NCI-H1092 (cell line): Measurements from ENCODE around the gene NTPCR.
"Not testable (repeated sequence)": the region's sequence is repeated elsewhere in the genome, so short reads cannot be mapped to it uniquely, and the experiment has no call there.

Source experiments
- DNase-seq: peaks from one replicate; lab custom pipeline; 2025; lab: John Stamatoyannopoulos, UW

Gene NTPCR

DNA sequence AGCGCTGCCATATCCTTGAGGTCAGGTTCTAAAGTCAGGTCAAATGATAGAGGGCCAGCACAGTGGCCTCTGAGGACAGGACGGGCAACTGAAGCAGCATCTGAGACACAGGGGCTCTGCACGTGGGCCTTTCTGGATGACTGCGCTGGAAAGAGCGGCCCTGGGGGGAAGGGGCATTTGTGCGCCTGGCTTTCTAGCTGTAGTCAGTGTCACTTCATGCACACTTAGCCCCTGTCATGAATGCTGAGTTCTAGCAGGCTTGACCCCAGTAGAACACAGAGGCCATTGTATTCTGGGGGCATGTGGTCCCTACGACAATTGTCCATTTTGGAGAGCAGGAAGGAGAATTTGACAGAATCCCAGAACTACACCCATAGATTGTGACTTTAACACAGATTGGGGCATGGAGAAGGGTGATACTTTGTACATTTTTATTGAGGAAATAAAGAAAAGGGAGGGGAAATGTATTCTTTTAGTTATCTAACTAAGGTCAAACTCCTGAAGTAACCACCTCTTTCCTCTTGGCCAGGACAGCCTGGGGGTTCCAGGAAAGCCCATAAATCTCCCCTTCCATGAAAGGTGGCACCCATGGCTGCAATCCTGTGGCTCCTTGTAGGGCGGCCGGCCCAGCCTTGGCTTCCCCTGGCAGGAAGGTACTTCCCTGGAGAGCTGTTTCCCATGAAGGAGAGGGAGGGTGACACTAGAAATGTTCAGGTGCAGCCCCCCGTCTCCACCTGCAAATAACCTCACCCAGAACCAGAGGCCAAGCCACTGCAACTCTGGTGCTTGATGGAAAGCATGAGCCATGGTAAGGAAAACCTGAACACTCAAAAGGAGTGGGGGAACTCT, 34.4 kb downstream of the NTPCR start:
- no peak for DNase-seq

DNA sequence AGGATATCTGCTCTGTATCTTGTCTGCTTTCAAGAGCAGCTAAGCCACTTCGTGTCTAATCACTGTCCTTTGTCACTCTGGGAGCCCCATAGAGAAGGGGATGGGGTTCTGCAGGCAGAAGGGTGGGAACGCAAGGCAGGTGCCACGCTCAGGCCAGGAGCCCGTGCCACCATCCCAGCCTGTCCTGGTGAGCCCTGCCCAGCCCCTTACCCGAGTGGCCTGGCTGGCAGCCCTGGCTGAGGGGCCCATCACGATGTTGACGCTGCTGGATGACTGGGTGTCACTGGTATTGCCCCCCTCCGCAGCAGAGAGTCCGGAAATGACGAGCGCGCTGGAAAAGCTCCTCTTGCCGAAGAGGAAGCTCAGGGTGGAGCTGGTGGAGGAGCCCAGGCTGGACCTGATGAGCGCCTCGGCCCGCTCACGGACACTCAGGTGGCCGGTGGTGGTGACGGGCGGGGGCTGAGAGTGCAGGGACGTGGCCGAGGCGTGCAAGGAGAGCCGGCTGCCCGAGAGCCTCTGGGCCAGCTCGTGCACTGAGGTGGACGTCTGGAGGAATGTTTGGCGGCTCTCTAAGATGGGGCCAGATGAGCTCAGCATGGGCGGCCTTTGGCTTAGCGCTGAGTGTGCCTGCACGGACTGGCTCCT, 35.6 kb downstream of the NTPCR start:
- no peak for DNase-seq

DNA sequence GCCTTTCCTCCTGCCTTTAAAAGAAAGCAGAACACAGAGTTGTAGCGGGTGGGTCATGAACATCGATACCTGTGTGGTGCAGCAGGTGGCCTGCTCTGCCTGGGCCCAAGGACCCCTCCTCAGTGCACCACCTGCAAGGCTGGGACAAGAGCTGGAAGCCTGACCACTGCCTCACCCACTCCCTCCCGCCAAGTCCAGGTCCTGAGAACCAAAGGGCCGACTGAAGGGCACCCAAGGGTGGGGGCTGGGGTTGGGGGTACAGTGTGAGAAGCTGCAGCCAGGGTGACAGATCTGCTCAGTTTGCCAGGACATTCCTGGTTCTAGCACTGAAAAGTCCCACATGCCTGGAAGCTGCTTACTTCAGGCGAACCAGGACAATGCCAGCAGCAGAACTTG, 36.1 kb downstream of the NTPCR start:
- no peak for DNase-seq

DNA sequence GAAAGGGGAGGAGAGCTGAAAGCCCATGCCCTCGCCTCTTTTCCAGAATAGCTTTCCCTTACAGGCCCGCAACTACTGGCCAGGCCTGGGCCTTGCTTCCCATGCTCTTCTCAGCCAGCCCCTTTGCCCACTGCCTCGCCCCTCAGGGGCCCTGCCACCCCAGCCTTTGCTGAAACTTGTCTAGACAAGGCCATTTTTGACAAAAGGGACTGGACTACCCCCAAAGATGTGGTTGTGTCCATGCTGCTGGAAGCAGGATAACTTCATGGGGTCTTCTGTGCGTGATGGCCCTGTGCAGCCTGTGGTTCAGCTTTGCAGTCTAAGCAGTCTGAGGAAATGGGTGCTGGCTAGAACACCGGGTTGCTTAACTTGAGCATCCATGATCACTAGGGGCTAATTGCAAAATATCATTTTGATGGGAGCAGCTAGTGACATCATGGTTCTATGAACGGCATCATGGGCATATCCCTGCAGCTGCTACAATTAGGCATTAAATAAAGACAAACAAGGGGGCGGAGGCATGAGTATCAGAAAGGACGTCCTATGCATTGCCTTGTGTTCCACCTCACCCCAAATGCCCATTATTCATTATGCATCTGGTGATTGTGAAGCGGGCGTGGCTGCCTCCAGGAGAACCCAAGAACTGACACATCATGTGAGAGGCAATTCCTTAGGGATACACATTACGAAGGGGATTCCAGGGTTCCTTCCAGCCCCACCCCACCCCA, 36.8 kb downstream of the NTPCR start:
- no peak for DNase-seq

DNA sequence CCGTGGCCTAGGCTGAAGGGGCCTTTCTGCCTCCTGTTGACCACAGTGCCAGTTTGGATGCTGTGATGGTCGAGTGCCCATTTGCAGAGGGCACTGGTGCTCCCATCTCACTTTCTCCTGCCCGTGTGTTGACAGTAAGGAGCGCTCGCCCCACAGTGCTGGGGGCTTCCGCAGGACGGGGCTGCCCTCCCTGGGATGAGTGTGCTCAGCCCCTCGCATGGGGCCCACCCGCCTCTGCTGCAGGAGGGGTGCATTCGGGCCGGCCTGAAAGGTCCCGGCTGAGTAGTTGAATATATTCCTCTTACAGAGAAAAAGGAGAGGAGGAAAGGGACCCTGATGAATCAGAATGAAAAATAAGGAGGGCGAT, 37.3 kb downstream of the NTPCR start:
- no peak for DNase-seq

DNA sequence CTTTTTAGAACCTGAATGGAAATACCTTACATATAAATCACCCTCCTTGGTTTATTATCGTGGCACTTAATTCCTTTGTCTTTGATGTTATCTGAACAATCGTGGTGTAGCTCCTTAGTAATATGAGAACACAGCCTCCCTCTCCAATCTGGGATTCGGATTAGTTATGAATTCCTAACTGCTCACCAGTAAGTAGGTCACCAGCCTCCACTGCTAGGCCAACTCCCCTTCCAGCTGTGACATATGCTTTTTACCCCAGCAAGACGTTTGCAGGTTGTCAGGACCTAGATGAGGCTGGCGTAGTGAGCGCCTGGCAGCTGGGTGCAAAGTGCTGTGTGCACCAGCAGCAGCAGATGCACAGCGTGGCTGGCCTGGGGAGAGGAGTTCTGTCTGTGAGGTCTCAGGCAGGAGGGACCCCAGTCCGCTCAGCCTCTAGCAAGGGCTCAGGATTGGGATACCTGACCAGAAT, 38.2 kb downstream of the NTPCR start:
- no peak for DNase-seq

DNA sequence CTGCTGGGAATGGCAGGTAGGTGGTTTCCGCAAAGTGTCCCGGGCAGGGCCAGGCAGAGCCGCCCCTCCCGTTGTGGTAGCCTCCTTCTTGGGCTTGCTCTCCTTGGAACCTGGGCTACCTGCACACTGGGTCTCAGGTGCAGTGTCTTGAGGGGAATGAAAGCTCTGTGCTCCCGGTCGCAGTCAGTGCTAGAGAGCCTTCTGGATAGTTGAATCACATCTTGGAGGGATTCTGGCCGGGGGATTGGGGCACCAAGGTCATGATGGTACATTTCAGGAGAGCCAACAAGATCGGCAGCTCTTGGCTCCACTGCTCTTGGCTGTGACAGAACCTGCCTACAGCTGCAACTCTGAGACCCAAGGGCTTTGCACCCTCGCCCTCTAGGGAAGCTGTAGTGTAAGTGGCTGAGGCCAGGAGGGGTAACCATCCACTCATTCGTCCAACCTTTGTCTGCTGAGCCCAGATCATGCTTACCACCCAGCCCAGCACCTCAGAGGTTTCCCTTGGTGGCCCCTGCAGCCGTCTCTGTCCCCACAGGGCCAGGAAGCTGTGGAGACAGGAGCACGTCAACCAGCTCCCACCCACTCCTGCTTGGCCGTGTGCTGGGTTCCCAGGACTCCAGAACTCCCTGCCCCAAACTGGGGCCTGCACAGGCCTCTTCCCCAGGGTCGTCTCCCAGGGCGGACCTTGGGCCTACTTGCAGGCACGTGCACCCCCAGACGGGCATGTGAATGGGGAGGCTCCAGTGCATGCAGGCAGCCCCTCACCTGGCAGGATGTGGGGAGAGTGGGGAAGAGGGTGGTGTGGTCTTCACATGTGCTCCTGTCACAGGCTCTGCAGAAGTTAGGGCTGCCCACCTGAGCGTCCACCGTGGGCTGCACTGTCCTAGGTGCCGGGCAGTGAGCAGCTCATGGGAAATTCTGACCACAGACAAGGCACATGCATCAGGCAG, 40.0 kb downstream of the NTPCR start:
- no peak for DNase-seq

DNA sequence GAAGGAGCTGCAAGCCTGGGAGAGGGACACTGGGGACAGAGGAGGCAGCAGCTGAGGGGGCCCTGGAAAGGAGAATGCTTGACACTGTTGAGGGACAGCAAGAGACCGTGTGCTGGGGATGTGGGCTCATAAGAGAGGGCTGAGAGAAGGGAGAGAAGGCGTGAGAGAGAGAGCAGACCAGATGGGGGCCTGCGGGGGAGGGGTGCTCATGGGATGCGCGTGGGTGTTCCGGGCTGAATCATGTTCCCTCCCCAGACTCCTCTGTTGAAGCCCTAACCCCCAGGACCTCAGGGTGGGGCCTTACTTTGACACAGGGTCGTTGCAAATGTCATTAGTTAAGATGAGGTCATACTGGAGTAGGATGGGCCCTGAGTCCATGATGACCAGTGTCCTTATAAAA, 40.8 kb downstream of the NTPCR start:
- no peak for DNase-seq

DNA sequence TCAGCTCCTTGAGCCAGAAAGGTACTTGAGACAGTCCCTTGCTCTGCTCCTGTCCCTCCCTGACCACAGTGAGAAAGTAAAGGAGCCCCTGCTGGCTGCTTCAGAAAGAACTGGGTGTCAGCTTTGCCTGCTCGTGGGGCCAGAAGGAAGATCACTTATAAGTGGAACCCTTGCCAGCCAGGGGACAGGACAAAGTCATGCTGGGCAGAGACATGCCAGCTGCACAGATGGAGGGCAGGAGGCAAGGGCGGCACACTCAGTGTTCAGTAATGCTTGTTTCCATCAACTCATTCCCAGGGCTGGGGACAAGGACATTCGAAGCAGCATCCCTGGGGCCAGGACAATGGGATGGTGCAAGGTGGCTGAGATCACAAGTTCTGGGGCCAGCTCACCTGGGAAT, 41.8 kb downstream of the NTPCR start:
- DNase-seq: no peak

DNA sequence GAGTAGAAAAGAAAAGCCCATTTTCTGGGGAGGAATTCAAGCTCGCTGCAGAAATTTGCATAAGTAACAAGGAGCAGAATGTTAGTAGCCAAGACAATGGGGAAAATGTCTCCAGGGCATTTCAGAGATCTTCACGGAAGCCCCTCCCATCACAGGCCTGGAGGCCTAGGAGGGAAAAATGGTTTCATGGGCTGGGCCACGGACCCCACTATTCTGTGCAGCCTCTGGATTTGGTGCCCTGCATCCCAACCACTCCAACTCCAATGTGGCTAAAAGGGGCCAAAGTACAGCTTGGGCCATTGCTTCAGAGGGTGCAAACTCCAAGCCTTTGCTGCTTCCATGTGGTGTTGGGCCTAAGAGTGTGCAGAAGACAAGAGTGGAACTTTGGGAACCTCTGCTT, 43.1 kb downstream of the NTPCR start:
- no peak for DNase-seq

DNA sequence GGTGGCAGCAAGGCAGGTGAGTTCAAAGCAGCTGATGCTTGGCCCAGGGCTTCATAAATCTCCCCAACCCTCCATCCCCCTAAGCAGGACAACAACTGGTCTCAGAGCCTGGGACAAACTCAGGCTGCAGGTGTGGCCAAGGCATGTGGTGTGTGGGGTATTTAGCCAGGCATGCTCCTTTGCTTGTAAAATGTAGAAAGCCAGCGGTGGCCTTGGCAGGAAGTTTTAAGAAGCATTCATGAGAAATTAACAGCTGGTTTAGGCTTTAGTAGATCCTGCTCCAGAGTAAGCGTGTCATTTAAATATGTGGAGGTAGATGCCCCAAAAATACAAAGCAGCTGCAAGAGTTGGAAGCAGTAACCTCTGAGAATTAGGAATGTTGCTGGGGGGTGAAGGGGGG, 44.8 kb downstream of the NTPCR start:
- DNase-seq: no peak

DNA sequence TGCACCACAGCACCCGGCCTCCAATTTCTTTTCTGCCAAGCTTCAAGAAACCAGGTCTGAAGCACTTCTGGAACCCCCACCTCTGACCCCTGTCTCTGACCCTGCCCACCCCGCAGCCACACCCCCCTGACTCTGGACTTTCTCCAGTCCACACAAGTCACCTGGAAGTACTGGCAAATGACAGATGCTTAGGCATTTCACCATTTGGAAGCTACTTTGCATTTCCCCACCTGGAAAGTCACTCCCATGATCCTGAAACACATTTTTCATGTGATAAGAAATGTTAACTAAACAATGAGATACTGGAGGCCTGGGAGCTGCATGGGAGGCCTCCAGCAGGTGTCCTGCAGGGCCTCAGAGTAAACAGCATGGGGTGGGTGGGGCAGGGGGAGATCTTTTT, 45.7 kb downstream of the NTPCR start:
- no peak for DNase-seq

DNA sequence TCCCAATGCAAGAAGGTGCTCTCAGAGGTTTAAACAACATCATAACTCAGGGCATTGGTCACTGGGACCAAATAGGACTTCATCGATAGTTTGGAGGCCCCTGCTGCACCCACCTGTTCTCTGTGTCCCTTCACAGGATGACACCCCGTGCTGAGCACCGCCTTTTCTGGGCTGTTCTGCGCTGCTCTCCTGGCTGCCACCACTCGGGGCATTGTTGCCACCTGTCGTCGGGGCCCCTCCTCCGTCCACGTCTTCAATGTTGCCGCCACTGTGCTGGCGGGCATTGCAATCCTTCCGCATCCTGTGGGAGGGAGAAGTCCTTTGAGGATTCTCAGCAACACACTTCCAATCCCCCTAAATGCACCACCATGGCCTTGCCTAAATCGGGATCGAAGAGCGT, 47.7 kb downstream of the NTPCR start:
- no peak for DNase-seq

DNA sequence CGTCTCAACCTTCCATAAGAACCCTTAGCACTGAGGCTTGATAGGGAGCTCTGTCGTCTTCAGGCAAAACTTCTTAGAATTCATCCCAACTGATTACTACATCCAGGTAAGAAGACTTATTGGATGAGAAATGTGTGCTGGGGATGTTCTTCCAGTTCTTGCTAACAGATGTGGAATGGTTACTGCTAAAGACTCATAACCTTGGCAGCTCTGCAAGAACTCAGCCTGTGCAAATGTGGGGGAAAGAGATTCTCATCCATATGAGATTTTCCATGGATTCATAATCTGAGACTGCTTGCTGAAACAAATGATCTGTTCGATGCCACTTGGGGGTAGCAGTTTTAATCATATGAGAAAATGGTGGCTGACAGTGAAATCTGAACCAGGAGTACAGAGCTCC, 48.2 kb downstream of the NTPCR start:
- no peak for DNase-seq

DNA sequence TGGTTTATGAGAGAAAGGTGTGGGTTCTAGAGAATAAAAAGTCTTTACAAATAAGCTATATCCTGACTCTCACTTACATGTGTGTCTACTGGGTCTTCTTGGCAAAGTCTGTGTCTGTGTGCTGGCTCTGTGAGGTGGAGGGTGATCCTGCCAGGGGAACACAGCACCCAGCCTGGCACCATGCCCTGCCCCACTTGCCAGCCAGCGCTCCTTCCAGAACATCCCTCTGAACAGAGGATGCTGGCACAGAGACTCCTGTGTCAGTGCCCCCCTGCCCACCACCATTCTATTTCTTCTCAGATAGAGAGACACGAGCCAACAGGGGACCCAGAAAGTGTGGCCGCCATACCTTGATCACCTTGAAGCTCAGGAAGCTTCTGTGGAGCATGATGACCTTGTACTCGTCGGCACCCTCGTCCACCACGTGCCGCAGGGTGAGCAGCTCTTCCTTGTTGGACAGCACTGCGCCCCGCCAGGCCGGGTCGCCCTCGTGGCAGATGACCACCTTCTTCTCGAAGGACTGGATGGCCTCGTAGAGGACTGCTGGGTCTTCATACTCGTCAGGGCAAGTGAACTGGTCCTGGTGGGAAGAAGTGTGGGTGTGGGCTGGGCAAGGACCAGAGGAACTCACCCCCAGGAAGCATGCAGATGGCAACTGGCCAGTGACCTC, 49.7 kb downstream of the NTPCR start:
- DNase-seq: no peak

DNA sequence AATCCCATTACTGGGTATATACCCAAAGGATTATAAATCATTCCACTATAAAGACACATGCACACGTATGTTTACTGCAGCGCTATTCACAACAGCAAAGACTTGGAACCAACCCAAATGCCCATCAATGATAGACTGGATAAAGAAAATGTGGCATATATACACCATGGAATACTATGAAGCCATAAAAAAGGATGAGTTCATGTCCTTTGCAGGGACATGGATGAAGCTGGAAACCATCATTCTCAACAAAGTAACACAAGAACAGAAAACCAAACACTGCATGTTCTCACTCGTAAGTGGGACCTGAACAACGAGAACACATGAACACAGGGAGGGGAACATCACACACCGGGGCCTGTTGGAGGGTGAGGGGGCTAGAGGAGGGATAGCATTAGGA, 53.2 kb downstream of the NTPCR start:
- not testable (repeated sequence) for DNase-seq

DNA sequence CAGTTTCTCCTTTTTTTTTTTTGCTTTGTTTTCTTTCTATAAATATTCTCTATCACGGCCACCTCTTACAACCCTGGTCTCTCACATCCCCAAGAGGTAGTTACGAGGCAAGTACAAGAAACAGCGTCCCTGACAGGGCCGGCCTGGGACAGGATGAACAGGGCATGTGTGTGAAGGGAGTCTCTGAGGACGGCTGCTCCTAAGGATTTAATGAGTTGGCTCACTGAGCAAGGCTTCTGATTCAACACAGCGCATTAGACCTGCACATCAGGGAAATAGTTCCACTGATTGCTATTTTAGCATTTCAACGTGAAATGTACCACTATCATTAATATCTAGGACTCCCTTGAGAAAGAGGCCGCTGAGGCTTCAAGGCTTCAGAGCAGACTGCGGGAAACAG, 54.0 kb downstream of the NTPCR start:
- DNase-seq: no peak

DNA sequence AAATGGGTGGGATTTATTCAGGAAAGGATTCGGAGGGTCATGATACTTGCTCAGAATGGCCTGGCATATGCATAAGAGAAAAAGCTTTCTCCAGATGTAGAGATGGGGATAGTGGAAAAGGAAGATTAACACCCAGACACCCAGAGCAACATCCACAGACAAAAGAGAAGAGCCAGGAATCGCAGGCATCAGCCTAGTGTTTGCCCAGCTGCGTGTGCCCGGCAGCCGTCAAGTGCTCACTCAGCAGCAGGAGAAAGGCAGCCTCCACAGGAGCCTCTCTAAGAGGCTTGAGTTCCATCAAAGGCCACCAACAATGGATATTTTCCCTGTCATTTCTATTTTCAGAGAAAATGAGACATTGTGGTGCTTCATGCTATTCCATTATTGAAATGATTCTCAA, 54.7 kb downstream of the NTPCR start:
- DNase-seq: peak; percentile 85

DNA sequence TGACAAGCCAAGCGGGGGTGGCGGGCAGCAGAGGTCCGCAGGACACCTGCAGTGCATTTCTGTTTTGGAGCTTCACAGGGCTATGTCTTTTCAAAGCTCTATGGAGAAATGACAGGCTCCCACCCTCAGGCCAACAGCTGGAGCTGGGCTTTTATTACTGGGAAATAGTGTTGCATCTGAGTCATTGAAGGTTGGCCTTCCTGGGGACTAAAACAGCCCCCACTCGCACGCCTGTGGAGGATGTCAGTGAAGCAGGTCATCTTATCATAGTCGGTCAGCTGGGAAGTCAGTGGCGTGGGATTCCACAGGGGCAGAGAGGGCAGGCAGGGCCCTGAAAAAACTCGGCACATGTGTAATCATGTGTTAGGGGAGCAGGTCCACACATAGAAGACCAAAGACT, 55.3 kb downstream of the NTPCR start:
- peak; percentile 41 for DNase-seq

DNA sequence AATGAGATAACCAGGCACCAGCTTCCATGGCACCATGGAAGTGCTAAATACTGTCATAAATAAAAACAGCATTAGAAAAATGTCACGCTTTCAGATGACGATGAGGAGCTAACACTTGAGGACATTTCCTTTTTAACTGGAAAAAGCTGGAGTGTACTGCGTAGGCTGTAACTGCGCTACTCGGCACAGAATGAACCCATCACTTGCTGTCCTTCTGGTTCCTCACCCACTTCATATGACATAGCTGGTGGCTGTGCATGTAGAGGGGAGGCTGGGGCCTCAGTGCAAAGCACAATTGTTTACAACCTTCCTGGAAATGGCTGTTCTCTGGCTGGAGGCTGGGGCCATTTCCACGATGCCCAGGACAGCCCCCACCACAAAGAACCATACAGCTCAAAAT, 55.7 kb downstream of the NTPCR start:
- no peak for DNase-seq

DNA sequence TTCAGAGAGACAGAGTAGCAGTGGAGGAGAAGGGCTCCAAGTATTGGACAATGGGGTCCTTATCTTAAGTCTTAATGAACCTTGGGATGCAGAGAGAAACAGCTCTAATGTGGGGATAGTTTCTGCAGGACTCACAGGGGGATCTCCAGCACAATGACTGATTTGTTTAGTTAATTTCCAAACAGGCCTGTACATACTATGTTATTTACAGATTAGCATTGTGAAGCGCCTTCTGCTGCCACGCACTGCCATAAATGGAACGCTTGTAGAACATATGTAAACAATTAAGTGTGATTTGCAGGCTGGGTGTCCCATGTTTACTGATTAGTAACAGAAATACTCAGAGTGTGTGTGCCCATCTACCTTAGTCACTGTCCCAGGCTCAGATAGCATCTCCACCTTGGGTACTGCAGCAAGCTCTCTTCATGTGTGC, 56.1 kb downstream of the NTPCR start:
- DNase-seq: no peak
